WTC11 (cell line): ENCODE measurements around the gene RFTN1. TPM values are rescaled to one million over a fixed set of nuclear protein-coding genes. Genes with fewer than 3 reads are reported as not detected.

Experiments used
- ATAC-seq: fragments of 200-7000 bp; cut with Tn5 transposase; 2 replicates; pipeline ENCODE4 v1.10.0; 2021; ENCODE audit warnings: mild to moderate bottlenecking, moderate library complexity
- CTCF ChIA-PET: fragments of 300-600 bp; sonication (Branson Sonifier 250); formaldehyde crosslinking; loops from one replicate; lab custom pipeline; 2021; ENCODE audit warnings: antibody characterized with exemption; lab: Charles Lee
- POLR2A ChIA-PET: fragments of 350-600 bp; sonication (Branson Sonifier 250); formaldehyde crosslinking; loops from one replicate; lab custom pipeline; 2021; ENCODE audit warnings: antibody characterized with exemption; lab: Charles Lee
- DNase-seq: peaks from one replicate; pipeline ENCODE4 v3.0.0; 2021; ENCODE audit warnings: low spot score
- H3K27ac Mint-ChIP-seq: 2 replicates; pipeline ENCODE4 v1.8.0; 2021; ENCODE audit warnings: mixed read lengths
- H3K27me3 Mint-ChIP-seq: 2 replicates; pipeline ENCODE4 v1.8.0; 2021; ENCODE audit warnings: low read depth, mild to moderate bottlenecking, moderate library complexity, mixed read lengths
- H3K36me3 Mint-ChIP-seq: 2 replicates; pipeline ENCODE4 v1.8.0; 2021; ENCODE audit warnings: mixed read lengths
- H3K4me1 Mint-ChIP-seq: 2 replicates; pipeline ENCODE4 v1.8.0; 2022; ENCODE audit warnings: mixed read lengths
- H3K4me3 Mint-ChIP-seq: 2 replicates; pipeline ENCODE4 v1.8.0; 2021; ENCODE audit warnings: mild to moderate bottlenecking, moderate library complexity, mixed read lengths
- H3K9me3 Mint-ChIP-seq: 2 replicates; pipeline ENCODE4 v1.8.0; 2021; ENCODE audit warnings: mixed read lengths
- ATF2 ChIP-seq: sonication (generic); formaldehyde crosslinking; IDR thresholded peaks from 2 replicates; pipeline ENCODE4 v1.8.1; 2022; ENCODE audit warnings: low read depth, missing genetic modification reagents, borderline replicate concordance
- CDX4 ChIP-seq: fragments of 250-450 bp; sonication (Bioruptor Pico); IDR thresholded peaks from 2 replicates; pipeline ENCODE4 v1.9.0; 2021; ENCODE audit warnings: moderate library complexity, mild to moderate bottlenecking, inconsistent platforms, borderline replicate concordance
- CREB1 ChIP-seq: sonication (generic); formaldehyde crosslinking; IDR thresholded peaks from 2 replicates; pipeline ENCODE4 v1.8.0; 2023; ENCODE audit warnings: mild to moderate bottlenecking, missing genetic modification reagents
- ETV6 ChIP-seq: sonication (generic); formaldehyde crosslinking; IDR thresholded peaks from 2 replicates; pipeline ENCODE4 v1.8.1; 2022; ENCODE audit warnings: mild to moderate bottlenecking, missing genetic modification reagents
- FOXJ3 ChIP-seq: sonication (generic); formaldehyde crosslinking; IDR thresholded peaks from 2 replicates; pipeline ENCODE4 v1.9.0; 2021; ENCODE audit warnings: missing genetic modification reagents, mild to moderate bottlenecking, borderline replicate concordance
- GABPB1 ChIP-seq: sonication (generic); formaldehyde crosslinking; IDR thresholded peaks from 2 replicates; pipeline ENCODE4 v1.8.1; 2023; ENCODE audit warnings: mild to moderate bottlenecking, missing genetic modification reagents
- HMGA2 ChIP-seq: fragments of 250-450 bp; sonication (Bioruptor Pico); IDR thresholded peaks from 2 replicates; pipeline ENCODE4 v1.4.0; 2021; ENCODE audit warnings: mild to moderate bottlenecking, moderate library complexity
- JAZF1 ChIP-seq: fragments of 250-450 bp; sonication (Bioruptor Pico); IDR thresholded peaks from 2 replicates; pipeline ENCODE4 v1.9.0; 2021; ENCODE audit warnings: moderate library complexity, mild to moderate bottlenecking, inconsistent platforms
- KAT7 ChIP-seq: sonication (generic); formaldehyde crosslinking; IDR thresholded peaks from 2 replicates; pipeline ENCODE4 v1.8.1; 2023; ENCODE audit warnings: missing genetic modification reagents, mild to moderate bottlenecking, borderline replicate concordance
- MAX ChIP-seq: sonication (generic); formaldehyde crosslinking; IDR thresholded peaks from 2 replicates; pipeline ENCODE4 v1.8.0; 2022; ENCODE audit warnings: mild to moderate bottlenecking, missing genetic modification reagents
- MXD4 ChIP-seq: fragments of 250-450 bp; sonication (Bioruptor Pico); IDR thresholded peaks from 2 replicates; pipeline ENCODE4 v1.8.0; 2021; ENCODE audit warnings: mild to moderate bottlenecking, moderate library complexity, borderline replicate concordance
- NFATC4 ChIP-seq: fragments of 250-450 bp; sonication (Bioruptor Pico); IDR thresholded peaks from 2 replicates; pipeline ENCODE4 v1.9.0; 2021; ENCODE audit warnings: mild to moderate bottlenecking
- NR1H2 ChIP-seq: sonication (generic); formaldehyde crosslinking; IDR thresholded peaks from 2 replicates; pipeline ENCODE4 v1.9.0; 2021; ENCODE audit warnings: mild to moderate bottlenecking, moderate library complexity, missing genetic modification reagents
- NR2C2 ChIP-seq: sonication (generic); formaldehyde crosslinking; IDR thresholded peaks from 2 replicates; pipeline ENCODE4 v1.8.0; 2022; ENCODE audit warnings: mild to moderate bottlenecking, missing genetic modification reagents
- OVOL2 ChIP-seq: fragments of 250-450 bp; sonication (Bioruptor Pico); IDR thresholded peaks from 2 replicates; pipeline ENCODE4 v1.9.0; 2021; ENCODE audit warnings: mild to moderate bottlenecking, borderline replicate concordance
- PRRX2 ChIP-seq: fragments of 250-450 bp; sonication (Bioruptor Pico); IDR thresholded peaks from 2 replicates; pipeline ENCODE4 v1.8.0; 2021; ENCODE audit warnings: mild to moderate bottlenecking
- RORB ChIP-seq: fragments of 250-450 bp; sonication (Bioruptor Pico); IDR thresholded peaks from 2 replicates; pipeline ENCODE4 v1.9.0; 2021; ENCODE audit warnings: mild to moderate bottlenecking
- SMAD3 ChIP-seq: sonication (generic); formaldehyde crosslinking; IDR thresholded peaks from 2 replicates; pipeline ENCODE4 v1.8.0; 2022; ENCODE audit warnings: missing genetic modification reagents, mild to moderate bottlenecking, borderline replicate concordance
- SOX15 ChIP-seq: fragments of 250-450 bp; sonication (Bioruptor Pico); IDR thresholded peaks from 2 replicates; pipeline ENCODE4 v1.9.0; 2021; ENCODE audit warnings: mild to moderate bottlenecking
- SP1 ChIP-seq: sonication (generic); formaldehyde crosslinking; conservative IDR thresholded peaks from 2 replicates; pipeline ENCODE4 v1.8.1; 2022; ENCODE audit warnings: missing genetic modification reagents
- TEAD1 ChIP-seq: sonication (generic); formaldehyde crosslinking; IDR thresholded peaks from 2 replicates; pipeline ENCODE4 v1.8.0; 2022; ENCODE audit warnings: mild to moderate bottlenecking, missing genetic modification reagents
- TP53 ChIP-seq: sonication (generic); formaldehyde crosslinking; IDR thresholded peaks from 2 replicates; pipeline ENCODE4 v1.8.1; 2023; ENCODE audit warnings: mild to moderate bottlenecking, missing genetic modification reagents
- ZBTB43 ChIP-seq: sonication (generic); formaldehyde crosslinking; IDR thresholded peaks from 2 replicates; pipeline ENCODE4 v1.8.1; 2023; ENCODE audit warnings: mild to moderate bottlenecking, missing genetic modification reagents
- ZNF396 ChIP-seq: fragments of 250-450 bp; sonication (Bioruptor Pico); IDR thresholded peaks from 2 replicates; pipeline ENCODE4 v1.8.0; 2021; ENCODE audit warnings: mild to moderate bottlenecking, moderate library complexity, borderline replicate concordance
- ZNF671 ChIP-seq: fragments of 250-450 bp; sonication (Bioruptor Pico); IDR thresholded peaks from 2 replicates; pipeline ENCODE4 v1.8.0; 2021; ENCODE audit warnings: mild to moderate bottlenecking
- total RNA-seq: library from RNA; stranded (reverse); gene quantifications from 3 replicates; pipeline ENCODE4 v1.2.3, GENCODE V29; 2021
- TF ChIP-seq, protein P1 (sequence below): sonication (generic); formaldehyde crosslinking; IDR thresholded peaks from 2 replicates; pipeline ENCODE4 v1.8.0; 2023; ENCODE audit warnings: missing genetic modification reagents
- TF ChIP-seq, protein P2 (sequence below): fragments of 200-600 bp; IDR thresholded peaks from 2 replicates; pipeline ENCODE4 v1.8.0; 2022; ENCODE audit warnings: antibody characterized with exemption
- TF ChIP-seq, protein P3 (sequence below): fragments of 250-450 bp; sonication (Bioruptor Pico); IDR thresholded peaks from 2 replicates; pipeline ENCODE4 v1.9.0; 2021; ENCODE audit warnings: mild to moderate bottlenecking

Gene RFTN1
- total RNA-seq, 1 experiment from 2014 or later, result 3.8 TPM

DNA sequence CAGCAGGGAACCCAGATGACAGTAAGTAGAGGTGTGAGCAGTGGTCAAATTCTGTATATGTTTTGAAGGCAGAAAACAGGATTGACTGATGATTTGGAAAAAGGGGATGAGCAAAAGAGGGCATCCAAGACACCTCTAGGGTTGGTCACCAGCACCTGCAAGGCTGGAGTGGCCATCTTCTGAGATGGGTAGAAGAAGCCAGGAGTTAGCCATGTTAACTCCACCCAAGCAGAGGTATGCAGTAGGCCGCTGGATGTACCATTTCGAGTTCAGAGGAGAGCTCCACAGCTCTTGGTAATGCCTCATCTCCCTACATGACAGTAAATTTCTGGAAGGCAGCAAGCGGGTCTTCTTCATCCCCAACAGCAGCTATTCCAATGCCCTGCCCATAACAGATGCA, 7.0 kb downstream of the RFTN1 start:
- peaks cover 18% of the 10 kb centered on the region for H3K4me1 Mint-ChIP-seq
- DNase-seq (no peak), ATAC-seq (no peak)
- POLR2A ChIA-PET, result no interaction called here
- no peak overlapping the region for H3K4me3 Mint-ChIP-seq
- no peaks in the 10 kb centered on the region for H3K9me3 Mint-ChIP-seq
- peaks cover 25% of the 10 kb centered on the region for H3K27me3 Mint-ChIP-seq
- no peaks in the 10 kb centered on the region for H3K36me3 Mint-ChIP-seq
- CTCF ChIA-PET, result no interaction called here
- no peak for TF ChIP-seq GABPB1 (CRISPR knock-in tag)
- TF ChIP-seq CREB1 (CRISPR knock-in tag), result no peak
- no peak for TF ChIP-seq TP53 (CRISPR knock-in tag)
- TF ChIP-seq MXD4 (CRISPR knock-in tag), result no peak
- TF ChIP-seq HMGA2 (CRISPR knock-in tag), result no peak
- TF ChIP-seq KAT7, result no peak
- TF ChIP-seq ZNF396 (CRISPR knock-in tag), result no peak
- TF ChIP-seq ZNF671, result no peak
- TF ChIP-seq SP1 (CRISPR knock-in tag), result no peak
- TF ChIP-seq ETV6 (CRISPR knock-in tag), result no peak
- TF ChIP-seq CDX4 (CRISPR knock-in tag), result no peak
- TF ChIP-seq, protein P1, sequence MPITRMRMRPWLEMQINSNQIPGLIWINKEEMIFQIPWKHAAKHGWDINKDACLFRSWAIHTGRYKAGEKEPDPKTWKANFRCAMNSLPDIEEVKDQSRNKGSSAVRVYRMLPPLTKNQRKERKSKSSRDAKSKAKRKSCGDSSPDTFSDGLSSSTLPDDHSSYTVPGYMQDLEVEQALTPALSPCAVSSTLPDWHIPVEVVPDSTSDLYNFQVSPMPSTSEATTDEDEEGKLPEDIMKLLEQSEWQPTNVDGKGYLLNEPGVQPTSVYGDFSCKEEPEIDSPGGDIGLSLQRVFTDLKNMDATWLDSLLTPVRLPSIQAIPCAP (CRISPR knock-in tag), result no peak
- TF ChIP-seq RORB (CRISPR knock-in tag), result no peak
- TF ChIP-seq TEAD1 (CRISPR knock-in tag), result no peak
- no peak for TF ChIP-seq NFATC4 (CRISPR knock-in tag)
- TF ChIP-seq JAZF1 (CRISPR knock-in tag), result no peak
- no peak for TF ChIP-seq ZBTB43 (CRISPR knock-in tag)
- TF ChIP-seq SMAD3 (CRISPR knock-in tag), result no peak
- TF ChIP-seq, protein P2, sequence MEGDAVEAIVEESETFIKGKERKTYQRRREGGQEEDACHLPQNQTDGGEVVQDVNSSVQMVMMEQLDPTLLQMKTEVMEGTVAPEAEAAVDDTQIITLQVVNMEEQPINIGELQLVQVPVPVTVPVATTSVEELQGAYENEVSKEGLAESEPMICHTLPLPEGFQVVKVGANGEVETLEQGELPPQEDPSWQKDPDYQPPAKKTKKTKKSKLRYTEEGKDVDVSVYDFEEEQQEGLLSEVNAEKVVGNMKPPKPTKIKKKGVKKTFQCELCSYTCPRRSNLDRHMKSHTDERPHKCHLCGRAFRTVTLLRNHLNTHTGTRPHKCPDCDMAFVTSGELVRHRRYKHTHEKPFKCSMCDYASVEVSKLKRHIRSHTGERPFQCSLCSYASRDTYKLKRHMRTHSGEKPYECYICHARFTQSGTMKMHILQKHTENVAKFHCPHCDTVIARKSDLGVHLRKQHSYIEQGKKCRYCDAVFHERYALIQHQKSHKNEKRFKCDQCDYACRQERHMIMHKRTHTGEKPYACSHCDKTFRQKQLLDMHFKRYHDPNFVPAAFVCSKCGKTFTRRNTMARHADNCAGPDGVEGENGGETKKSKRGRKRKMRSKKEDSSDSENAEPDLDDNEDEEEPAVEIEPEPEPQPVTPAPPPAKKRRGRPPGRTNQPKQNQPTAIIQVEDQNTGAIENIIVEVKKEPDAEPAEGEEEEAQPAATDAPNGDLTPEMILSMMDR, result no peak
- no peak for TF ChIP-seq NR2C2 (CRISPR knock-in tag)
- H3K27ac Mint-ChIP-seq, result no peak overlapping the region

DNA sequence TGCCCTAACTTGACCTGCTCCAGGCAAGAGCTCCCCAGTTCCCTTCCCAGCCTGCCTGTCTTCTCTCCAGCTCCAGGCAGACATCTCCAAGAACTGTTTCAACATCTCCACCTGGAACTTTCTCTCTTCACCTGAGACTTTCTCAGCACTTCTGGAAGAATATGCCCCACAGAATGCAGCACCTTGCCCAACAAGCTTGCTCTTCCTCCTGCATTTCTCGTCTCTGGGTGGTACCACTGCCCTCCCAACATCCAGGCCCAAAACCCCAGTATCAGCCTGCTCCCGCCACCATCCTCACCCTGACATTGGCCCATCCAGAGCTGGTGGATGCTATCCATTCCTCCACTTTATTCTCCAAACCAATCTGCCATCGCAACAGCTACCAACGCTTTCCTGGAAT, 8.8 kb downstream of the RFTN1 start:
- POLR2A ChIA-PET, result interaction anchor here (1.2 kb wide), 1 partner anchor 12 kb away, joined by 4 read pairs; no protein-coding TSS in a partner anchor
- Mint-ChIP-seq H3K36me3 (no peaks in the 10 kb centered on the region), H3K4me1 (peaks cover 15% of the 10 kb centered on the region), H3K27ac (no peak overlapping the region), H3K9me3 (no peaks in the 10 kb centered on the region), H3K4me3 (no peak overlapping the region), H3K27me3 (peaks cover 10% of the 10 kb centered on the region)
- ATAC-seq (no peak), DNase-seq (no peak)
- CTCF ChIA-PET, result interaction anchor here (1.3 kb wide), 1 partner anchor 11 kb away, joined by 3 read pairs; no protein-coding TSS in a partner anchor
- TF ChIP-seq, protein P3, sequence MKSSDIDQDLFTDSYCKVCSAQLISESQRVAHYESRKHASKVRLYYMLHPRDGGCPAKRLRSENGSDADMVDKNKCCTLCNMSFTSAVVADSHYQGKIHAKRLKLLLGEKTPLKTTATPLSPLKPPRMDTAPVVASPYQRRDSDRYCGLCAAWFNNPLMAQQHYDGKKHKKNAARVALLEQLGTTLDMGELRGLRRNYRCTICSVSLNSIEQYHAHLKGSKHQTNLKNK, result no peak
- TF ChIP-seq OVOL2 (CRISPR knock-in tag) (no peak), NR1H2 (CRISPR knock-in tag) (no peak), ATF2 (no peak), PRRX2 (CRISPR knock-in tag) (no peak), FOXJ3 (CRISPR knock-in tag) (no peak), SOX15 (CRISPR knock-in tag) (no peak), MAX (CRISPR knock-in tag) (no peak)
